Fibroblast of gingiva (primary cell): Measurements from ENCODE around the gene RTL1.

Source experiments
- DNase-seq: peaks from one replicate; pipeline ENCODE4 v3.0.0-alpha.2; 2011; ENCODE audit warnings: low read depth

RTL1 gene

GRCh38 chr14:100851586-100851916 lies 52.0 kb downstream of the RTL1 start:
- no peak for DNase-seq

GRCh38 chr14:100850841-100851585 lies 52.5 kb downstream of the RTL1 start:
- DNase-seq, result no peak

DNA sequence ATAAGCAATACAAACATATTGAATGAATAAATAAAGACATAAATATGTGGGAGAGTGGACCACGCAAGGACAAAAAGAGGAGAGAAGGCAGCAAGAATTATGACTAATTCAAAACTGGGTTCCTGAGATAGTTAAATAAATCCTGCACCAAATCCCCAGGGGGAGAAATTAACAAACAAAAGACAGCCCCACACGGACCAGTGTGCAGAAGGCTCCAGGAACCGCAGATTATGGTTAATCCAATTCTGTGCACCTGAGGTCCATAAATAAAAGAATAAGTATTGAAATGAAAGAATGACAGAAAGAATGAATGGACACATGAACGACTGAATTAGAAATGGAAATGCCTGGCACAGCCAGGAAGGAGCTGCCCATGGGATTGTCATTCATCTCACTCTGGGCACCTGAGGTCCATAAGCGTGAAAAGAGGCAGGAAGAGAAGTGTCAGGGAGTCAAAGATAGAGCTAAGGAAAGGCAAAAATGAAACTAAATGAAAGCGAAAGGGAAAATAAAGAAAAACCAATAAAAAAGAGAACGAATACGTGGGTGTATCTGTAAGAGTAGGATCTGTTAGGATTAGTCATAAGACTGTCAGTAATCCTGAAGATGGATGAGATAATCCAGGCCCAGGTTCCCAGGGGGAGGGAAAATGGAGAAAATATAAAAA lies 54.3 kb downstream of the RTL1 start:
- DNase-seq, result no peak

DNA sequence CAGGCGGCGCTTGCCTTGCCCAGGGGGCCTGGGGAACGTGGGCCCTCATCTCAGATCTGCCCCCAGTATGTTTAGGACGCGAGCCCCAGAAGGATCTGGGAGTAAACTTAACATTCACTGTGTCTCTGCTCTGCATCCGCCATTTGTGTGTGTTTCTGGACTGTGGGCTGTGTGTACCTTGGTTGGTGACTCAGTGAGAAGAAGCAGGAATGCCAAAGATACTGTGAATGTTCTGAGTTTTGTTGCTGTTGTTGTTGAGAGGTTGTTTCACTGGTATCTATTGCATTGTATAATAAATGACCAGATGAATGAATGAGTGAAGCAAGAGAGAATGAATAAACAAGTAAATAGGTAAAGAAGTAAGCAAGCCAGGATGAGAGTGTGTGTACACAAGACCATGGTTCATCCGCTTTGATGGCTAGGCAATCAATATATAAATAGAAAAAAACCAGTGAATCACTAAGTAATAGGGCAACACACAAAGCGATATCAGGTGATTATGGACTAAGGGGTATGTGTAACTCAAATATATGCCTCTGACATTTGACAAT lies 57.1 kb downstream of the RTL1 start:
- no peak for DNase-seq

DNA sequence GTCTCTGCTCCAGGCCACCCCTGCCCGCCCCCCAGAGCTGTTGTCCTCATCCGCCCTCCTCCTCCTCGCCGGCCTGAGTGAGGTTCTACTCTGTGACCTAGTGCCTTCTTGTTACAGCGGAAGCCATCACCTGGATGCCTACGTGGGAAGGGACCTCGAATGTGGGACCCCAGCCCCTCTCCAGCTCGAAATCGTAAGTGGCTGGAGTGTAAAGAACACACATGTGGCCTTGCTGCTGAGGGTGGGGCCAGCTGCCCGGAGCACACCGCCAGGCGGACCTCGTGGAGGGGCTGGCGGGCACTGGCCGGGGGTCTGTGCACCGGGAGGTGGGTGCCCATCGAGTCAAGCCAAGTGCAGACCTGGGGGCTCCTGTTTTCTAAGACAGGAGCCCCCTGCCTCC lies 58.2 kb downstream of the RTL1 start:
- DNase-seq, result no peak

DNA sequence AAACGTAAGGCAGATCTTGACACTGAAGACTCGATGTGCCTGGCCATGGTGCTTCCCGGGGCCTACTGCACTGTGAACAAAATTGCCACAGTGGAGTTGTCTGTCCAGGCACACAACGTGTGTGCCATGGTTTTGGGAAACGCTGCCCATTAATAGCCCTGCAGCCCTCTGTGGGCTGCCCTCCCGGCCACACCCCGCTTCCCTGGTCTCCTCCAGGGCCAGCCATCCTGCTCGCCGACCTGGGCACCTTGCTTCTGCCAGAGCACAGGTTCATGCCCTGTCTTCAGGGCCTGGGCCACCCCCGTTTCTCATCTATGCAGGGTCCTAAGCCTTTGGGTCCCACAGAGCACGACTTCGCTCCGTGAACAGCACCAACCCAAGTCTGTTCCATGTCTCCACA lies 58.7 kb downstream of the RTL1 start:
- no peak for DNase-seq

DNA sequence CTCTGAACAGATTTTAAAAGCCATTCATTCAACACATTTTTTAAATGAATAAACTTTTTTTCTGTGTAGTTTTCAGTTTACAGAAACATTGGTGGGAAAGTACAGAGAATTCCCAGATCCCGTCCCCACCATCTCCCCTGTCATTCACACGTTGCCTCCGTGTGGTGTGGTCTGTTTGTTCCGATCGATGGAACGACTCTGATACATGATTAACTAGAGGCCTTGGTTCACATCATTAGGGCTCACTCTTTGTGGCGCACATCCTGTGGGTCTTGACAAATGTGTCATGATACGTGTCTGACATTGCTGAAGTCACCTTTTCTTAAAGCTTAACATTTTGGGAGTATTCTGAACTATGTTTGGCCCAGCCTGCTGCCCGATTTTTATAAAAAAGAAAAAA lies 59.1 kb downstream of the RTL1 start:
- DNase-seq, result no peak

- no peak for DNase-seq
Observed at GRCh38 chr14:100844082-100844408, 59.5 kb downstream of the RTL1 start.

GRCh38 chr14:100842799-100843198 lies 60.7 kb downstream of the RTL1 start:
- peak; percentile 76 for DNase-seq

GRCh38 chr14:100841761-100842403 lies 61.6 kb downstream of the RTL1 start:
- no peak for DNase-seq

DNA sequence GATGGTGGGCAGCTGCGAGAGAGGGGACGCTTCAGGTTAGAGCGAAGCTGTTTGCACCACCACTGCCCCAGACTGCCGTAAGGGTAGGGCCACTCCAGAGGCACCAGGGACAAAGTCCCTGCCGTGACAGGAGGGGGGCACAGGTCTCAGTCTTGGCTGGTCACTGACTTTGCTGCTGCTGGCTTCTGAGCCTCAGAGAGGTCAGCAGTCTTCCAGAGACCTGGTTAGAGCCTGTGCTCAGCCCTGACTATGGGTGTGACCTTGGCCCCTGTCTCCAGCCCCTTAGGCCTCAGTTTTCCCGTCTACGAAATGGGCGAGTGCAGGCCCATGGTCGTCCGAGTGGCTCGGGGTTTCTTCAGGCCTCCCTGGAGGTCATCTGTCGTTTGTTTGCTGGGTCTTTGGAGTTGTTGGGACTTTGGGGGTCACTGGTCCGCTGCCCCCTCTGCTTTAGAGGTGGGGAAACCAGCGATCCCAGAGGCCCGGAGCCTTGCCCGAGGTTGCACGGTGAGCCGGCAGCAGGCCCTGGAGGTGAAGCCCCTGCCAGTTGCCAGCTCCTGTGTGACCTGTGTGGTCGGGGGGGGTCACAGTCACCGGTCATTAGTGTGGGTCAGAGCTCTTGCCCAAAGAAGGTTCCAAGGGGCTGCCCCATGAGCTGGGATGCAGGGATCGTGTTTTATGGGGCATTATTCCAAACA lies 62.3 kb downstream of the RTL1 start:
- DNase-seq, result no peak

DNA sequence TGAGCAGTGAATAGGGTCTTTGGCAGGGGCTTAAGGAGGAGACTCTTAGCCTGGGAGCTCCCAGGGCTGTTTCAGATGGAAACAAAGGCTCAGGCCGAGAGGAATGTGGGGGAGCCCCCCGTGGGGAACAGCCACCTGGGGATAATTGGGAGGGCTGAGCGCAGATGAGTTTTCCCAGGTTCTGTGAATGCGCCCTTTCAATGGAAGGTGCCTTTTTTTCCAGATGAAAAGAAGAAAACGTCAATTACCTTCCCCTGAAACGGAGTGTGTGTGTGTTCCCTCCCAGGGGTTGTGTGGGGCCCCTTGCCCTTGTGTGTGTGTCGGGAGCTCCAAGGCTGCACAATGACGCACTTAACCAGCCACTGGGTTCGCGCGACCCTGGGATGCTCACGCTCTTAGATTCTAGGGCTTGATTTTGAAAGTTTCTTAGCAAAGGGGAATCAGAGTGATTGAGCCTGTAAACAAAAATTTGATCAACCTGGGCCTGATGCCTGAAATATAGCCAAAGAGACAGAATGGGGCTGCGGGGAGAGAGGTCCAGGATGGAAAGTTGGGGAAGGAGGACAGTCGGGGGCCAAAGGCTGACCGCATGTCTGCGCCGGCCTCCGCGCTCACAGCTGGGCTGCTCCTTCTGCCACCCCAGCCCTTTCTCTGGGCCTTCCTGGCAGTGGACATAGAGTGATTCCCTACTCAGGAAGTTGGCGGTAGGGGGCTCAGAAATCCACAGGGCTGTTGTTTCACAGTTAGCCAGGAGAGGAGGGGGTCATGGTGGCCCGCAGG lies 63.0 kb downstream of the RTL1 start:
- no peak for DNase-seq

DNA sequence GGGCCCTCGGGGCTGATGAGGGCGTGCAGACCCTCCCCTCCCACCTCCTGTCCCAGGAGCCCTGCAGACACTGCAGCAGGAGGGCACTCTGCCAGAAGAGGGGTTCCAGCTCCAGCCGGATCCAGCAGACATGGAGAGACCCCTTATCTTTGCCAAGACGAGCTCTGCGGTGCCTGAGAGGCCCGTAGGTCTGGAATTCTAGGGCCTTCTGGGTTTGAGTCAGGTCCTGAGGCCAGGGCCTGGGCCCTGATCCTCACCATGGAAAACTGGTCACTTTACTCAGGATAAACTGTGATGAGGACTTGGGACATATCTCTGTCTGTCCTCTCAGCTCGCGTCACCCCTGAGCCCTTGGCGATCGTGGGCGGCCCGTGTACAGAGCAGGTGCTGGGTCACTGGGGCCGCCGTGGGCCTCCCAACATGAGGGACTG lies 63.8 kb downstream of the RTL1 start:
- DNase-seq, result no peak

- no peak for DNase-seq
Observed at GRCh38 chr14:100839315-100839585, 64.3 kb downstream of the RTL1 start.

- DNase-seq, result no peak
Observed at GRCh38 chr14:100838493-100839314, 64.8 kb downstream of the RTL1 start.

DNA sequence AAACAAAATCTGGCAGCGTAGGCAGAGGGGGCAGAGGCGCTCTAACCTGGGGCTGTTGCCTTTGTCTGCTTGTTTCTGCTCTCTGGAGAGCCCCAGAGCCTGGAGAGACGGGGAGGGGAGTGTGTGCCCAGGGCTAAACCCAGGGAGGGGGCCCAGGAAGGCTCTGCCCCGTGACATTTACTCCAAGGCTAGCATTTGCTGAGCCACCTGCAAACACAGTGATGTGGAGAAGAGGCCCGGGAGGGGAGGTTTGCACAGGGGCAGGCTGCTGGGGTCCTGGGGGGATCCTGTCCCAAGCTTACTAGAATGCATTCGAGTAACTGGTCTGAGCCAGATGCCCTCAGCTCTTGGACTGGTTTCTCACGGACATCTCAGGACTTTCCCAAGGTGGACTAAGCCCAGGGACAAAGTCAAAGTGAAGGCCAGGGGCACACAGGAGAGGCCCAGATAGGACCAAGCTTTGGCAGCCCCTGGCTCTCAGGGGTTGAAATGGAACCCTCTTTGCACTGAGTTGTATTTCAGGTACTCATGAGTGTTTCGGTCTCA lies 65.6 kb downstream of the RTL1 start:
- no peak for DNase-seq

- no peak for DNase-seq
Observed at GRCh38 chr14:100836941-100837804, 66.3 kb downstream of the RTL1 start.

DNA sequence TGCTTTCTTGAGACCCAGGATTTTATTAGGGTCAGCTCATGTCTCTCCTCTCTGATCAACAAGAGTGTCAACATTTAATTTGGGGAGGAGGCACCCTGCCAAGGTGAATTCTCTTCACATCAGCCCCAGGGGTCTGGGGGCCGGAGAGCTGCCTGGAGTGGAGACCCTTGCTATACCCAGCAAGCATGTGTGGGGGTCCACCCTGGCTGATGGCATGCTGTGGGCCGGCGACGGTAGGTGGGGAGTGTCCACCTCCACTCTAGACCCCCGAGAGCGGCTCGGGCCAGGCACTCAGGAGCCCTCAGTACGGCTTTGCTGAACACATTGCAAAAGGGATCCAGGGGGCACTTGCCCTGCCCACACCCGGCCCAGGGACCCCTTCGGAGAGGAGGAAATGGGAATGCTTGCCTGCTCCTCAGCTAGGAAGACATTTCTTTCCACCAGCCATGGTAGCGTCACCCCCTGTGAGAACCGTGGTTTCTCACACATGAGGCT lies 67.2 kb downstream of the RTL1 start:
- DNase-seq, result no peak

GRCh38 chr14:100835548-100836310 lies 67.8 kb downstream of the RTL1 start:
- DNase-seq, result no peak
